ENCODE data around the gene DEDD. TPM values are rescaled to one million over a fixed set of nuclear protein-coding genes. Genes with fewer than 3 reads are reported as not detected.

The DEDD gene
- total RNA-seq, 2 experiments from 2014 or later: 35.5 to 36.6 TPM

DNA sequence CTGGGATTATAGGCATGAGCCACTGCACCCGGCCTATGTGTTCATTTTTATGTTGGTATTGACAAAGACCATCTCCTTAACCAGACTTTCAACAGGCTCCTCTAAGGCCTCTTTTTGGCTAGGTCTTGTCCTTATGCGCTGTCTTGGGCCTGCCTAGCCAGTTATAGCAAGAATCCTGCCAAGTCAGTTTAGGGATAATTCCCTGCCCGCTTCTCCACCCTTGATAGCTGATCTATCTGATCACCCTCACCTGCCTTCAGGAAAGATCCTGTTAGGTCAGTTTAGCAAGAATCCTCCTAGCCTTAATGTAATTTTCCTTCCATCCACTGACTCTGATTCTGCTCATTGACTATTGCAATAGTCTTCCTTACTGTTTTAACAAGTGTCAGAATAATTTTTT, 47.2 kb upstream of the DEDD start:
- peak overlapping the region; percentile 50 for H3K4me3 Mint-ChIP-seq
- H3K36me3 Mint-ChIP-seq (ENCODE audit: low read depth): peaks cover 26% of the 10 kb centered on the region
- ChIA-PET POLR2A (interaction anchor here (0.9 to 5.2 kb wide), 3 partner anchors 14 to 46 kb away, joined by 4 to 67 read pairs (median 4); partner anchors contain the start of genes NDUFS2, PPOX and TOMM40L), CTCF (interaction anchor here (1.0 to 1.3 kb wide), 2 partner anchors 46 to 126 kb away, joined by 3 read pairs; partner anchors contain the start of gene TOMM40L)
- no peaks in the 10 kb centered on the region for H3K27me3 Mint-ChIP-seq
- no peak for ATAC-seq (ENCODE audit: poor library complexity)
- Histone ChIP-seq H3K4me3 (ENCODE audit: low read length) (no peak overlapping the region), H3K36me3 (ENCODE audit: insufficient read depth, low read length) (peaks cover 13% of the 10 kb centered on the region), H3K27me3 (ENCODE audit: control insufficient read depth in 1 of 2, insufficient read depth in 2 of 2, low read length in 2 of 2) (no peaks in the 10 kb centered on the region), H3K27ac (ENCODE audit: low read depth in 1 of 2, low read length in 2 of 2) (no peak overlapping the region), H3K4me1 (ENCODE audit: insufficient read depth, low read length) (peaks cover 81% of the 10 kb centered on the region), H3K9me3 (ENCODE audit: control insufficient read depth in 1 of 2, insufficient read depth in 1 of 2, low read length in 2 of 2) (no peaks in the 10 kb centered on the region)
- TF ChIP-seq, protein P1, sequence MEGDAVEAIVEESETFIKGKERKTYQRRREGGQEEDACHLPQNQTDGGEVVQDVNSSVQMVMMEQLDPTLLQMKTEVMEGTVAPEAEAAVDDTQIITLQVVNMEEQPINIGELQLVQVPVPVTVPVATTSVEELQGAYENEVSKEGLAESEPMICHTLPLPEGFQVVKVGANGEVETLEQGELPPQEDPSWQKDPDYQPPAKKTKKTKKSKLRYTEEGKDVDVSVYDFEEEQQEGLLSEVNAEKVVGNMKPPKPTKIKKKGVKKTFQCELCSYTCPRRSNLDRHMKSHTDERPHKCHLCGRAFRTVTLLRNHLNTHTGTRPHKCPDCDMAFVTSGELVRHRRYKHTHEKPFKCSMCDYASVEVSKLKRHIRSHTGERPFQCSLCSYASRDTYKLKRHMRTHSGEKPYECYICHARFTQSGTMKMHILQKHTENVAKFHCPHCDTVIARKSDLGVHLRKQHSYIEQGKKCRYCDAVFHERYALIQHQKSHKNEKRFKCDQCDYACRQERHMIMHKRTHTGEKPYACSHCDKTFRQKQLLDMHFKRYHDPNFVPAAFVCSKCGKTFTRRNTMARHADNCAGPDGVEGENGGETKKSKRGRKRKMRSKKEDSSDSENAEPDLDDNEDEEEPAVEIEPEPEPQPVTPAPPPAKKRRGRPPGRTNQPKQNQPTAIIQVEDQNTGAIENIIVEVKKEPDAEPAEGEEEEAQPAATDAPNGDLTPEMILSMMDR (IDR thresholded peaks at IDR 0.05): no peak
- intact Hi-C loops (cut with DNase I, micrococcal nuclease): loop anchor here in 1 of 2 experiments (5.0 kb wide), 1 partner anchor 43 kb away; the partner anchor contains the start of gene APOA2
- H3K9me3 Mint-ChIP-seq: no peaks in the 10 kb centered on the region
- no peak for DNase-seq
- peaks cover 78% of the 10 kb centered on the region for H3K4me1 Mint-ChIP-seq (ENCODE audit: low read depth)
- H3K27ac Mint-ChIP-seq: peak overlapping the region; percentile 97

DNA sequence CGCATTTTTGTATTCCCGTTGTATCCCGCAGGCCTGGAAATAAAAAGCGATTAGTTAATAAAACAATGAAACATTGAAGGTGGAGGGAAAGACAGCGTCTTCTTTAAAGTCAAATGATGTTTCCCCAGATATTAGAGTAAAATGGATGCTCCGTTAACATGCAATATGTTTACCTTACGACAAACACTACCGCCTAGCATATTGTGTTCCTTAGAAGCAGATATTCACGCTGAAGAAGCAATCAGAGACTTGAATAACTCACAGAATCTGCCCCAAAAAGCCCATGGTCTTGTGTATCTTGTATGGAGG, 45.4 kb upstream of the DEDD start:
- no peaks in the 10 kb centered on the region for H3K27me3 ChIP-seq (ENCODE audit: control insufficient read depth in 1 of 2, insufficient read depth in 2 of 2, low read length in 2 of 2)
- peaks cover 76% of the 10 kb centered on the region for H3K4me1 ChIP-seq (ENCODE audit: insufficient read depth, low read length)
- ATAC-seq (ENCODE audit: poor library complexity): no peak
- peak overlapping the region; percentile 82 to 89 for H3K27ac ChIP-seq (ENCODE audit: low read depth in 1 of 2, low read length in 2 of 2)
- peaks cover 44% of the 10 kb centered on the region for H3K36me3 Mint-ChIP-seq (ENCODE audit: low read depth)
- H3K27me3 Mint-ChIP-seq: no peaks in the 10 kb centered on the region
- no peak for DNase-seq
- TF ChIP-seq, protein P1 (IDR thresholded peaks at IDR 0.05): no peak
- intact Hi-C loops (cut with DNase I, micrococcal nuclease): loop anchor here in 1 of 2 experiments (2.0 to 5.0 kb wide), 2 partner anchors 15 to 44 kb away; partner anchors contain the start of gene APOA2
- peak overlapping the region; percentile 77 for H3K4me3 ChIP-seq (ENCODE audit: low read length)
- H3K4me1 Mint-ChIP-seq (ENCODE audit: low read depth): peaks cover 73% of the 10 kb centered on the region
- H3K9me3 ChIP-seq (ENCODE audit: control insufficient read depth in 1 of 2, insufficient read depth in 1 of 2, low read length in 2 of 2): no peaks in the 10 kb centered on the region
- peak overlapping the region; percentile 100 for H3K4me3 Mint-ChIP-seq
- CTCF ChIA-PET: interaction anchor here (1.9 to 2.3 kb wide), 4 partner anchors 9 to 48 kb away, joined by 4 to 18 read pairs (median 6); partner anchors contain the start of genes PPOX and TOMM40L
- peak overlapping the region; percentile 97 for H3K27ac Mint-ChIP-seq
- POLR2A ChIA-PET: interaction anchor here (0.8 to 3.5 kb wide), 8 partner anchors 8 to 213 kb away, joined by 3 to 31 read pairs (median 10); partner anchors contain the start of genes ARHGAP30, DEDD, NDUFS2 and PPOX
- H3K36me3 ChIP-seq (ENCODE audit: insufficient read depth, low read length): peaks cover 30% of the 10 kb centered on the region
- H3K9me3 Mint-ChIP-seq: no peaks in the 10 kb centered on the region

DNA sequence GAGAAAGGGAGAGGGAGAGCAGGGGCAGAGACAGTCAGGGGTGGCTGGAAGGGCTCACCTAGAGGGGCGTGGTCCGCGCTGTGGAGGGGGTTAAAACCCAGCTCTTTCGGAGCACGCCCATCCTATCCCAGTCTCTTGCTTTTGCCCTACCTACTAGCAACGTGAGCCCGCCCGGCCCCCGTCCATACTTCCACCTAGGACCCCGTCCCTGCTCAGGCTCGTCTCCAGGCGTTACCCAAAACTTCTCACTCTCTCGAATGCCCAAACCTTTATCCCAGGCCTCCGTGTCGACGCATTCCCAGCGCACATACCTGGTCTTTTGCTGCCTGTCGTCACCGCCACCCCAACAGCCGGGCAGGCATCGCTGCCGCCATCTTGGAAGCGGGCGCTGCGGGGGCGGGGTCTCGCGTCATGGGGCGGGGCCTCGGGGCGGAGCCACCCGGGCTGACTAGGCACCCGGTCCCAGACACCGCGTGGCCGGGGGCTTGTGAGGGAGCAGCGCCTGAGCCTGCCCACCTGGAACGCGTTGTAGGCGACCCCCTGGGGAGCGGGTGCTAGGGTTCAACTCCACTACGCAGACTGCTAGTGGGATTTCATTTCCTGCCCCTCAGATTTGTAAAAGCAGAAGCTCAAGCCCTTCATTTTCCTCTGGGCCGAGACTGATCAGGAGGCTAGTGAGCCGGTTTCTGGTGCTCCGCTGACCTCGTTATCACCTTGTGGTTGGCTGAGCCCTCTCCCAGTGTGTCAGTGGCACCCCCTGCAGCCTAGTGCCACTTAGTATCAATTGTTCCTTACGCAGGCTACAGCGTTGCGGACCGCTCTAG, 44.9 kb upstream of the DEDD start, which contains the start of gene B4GALT3:
Gene B4GALT3 (minus strand): TSS at position 396 of the 824 bp plus-strand sequence. CDS start 1,447 bp downstream, outside the sequence.
- peak within 1 kb of the TSS; percentile 100 for H3K4me3 Mint-ChIP-seq

More for the DNA sequence above, 44.9 kb upstream of the DEDD start, which contains the start of gene B4GALT3:
- no peaks in the 10 kb centered on the region for H3K9me3 ChIP-seq (ENCODE audit: control insufficient read depth in 1 of 2, insufficient read depth in 1 of 2, low read length in 2 of 2)
- ATAC-seq (ENCODE audit: poor library complexity) (peak; percentile 90), DNase-seq (peak; percentile 84 to 98 (median 93))
- H3K4me3 ChIP-seq (ENCODE audit: low read length): peak within 1 kb of the TSS; percentile 77
- H3K27ac Mint-ChIP-seq: peak within 1 kb of the TSS; percentile 97
- H3K36me3 Mint-ChIP-seq (ENCODE audit: low read depth): peaks cover 50% of the 10 kb centered on the region
- no peaks in the 10 kb centered on the region for H3K27me3 ChIP-seq (ENCODE audit: control insufficient read depth in 1 of 2, insufficient read depth in 2 of 2, low read length in 2 of 2)
- peaks cover 72% of the 10 kb centered on the region for H3K4me1 Mint-ChIP-seq (ENCODE audit: low read depth)
- no peaks in the 10 kb centered on the region for H3K27me3 Mint-ChIP-seq
- ChIA-PET POLR2A (interaction anchor here (0.8 to 3.5 kb wide), 11 partner anchors 8 to 214 kb away, joined by 3 to 31 read pairs (median 5); partner anchors contain the start of genes ARHGAP30, DEDD, NDUFS2 and PPOX), CTCF (interaction anchor here (0.9 to 2.3 kb wide), 5 partner anchors 10 to 205 kb away, joined by 3 to 18 read pairs (median 6); partner anchors contain the start of genes PPOX and TOMM40L)
- peak within 1 kb of the TSS; percentile 82 to 89 for H3K27ac ChIP-seq (ENCODE audit: low read depth in 1 of 2, low read length in 2 of 2)
- H3K36me3 ChIP-seq (ENCODE audit: insufficient read depth, low read length): peaks cover 35% of the 10 kb centered on the region
- no peaks in the 10 kb centered on the region for H3K9me3 Mint-ChIP-seq
- intact Hi-C loops (cut with DNase I, micrococcal nuclease): loop anchor here in 1 of 2 experiments (2.0 to 5.0 kb wide), 2 partner anchors 15 to 45 kb away; partner anchors contain the start of gene APOA2
- H3K4me1 ChIP-seq (ENCODE audit: insufficient read depth, low read length): peaks cover 76% of the 10 kb centered on the region
- TF ChIP-seq, protein P1 (IDR thresholded peaks at IDR 0.05): no peak

Data from CD4-positive, alpha-beta T cell (primary cell).